Effector memory CD8-positive, alpha-beta T cell (primary cell): ENCODE data around the gene C20orf204.

Experiments
- ATAC-seq: fragments of 150-1000 bp; cut with Tn5 transposase; replicated peaks from 2 replicates; pipeline ENCODE4 v1.10.0; 2021; ENCODE audit warnings: mild to moderate bottlenecking, moderate library complexity
- DNase-seq, 3 experiments: peaks; one replicate each; pipeline ENCODE4 v3.0.0; 2021
- H3K27ac Mint-ChIP-seq, 2 donors: one replicate each; pipeline ENCODE4 v1.8.0; 2022; ENCODE audit warnings: mild to moderate bottlenecking in 2 of 2, mixed read lengths in 2 of 2, moderate library complexity in 2 of 2
- H3K27me3 Mint-ChIP-seq, 2 donors: one replicate each; pipeline ENCODE4 v1.8.0; 2022; ENCODE audit warnings: mixed read lengths in 2 of 2
- H3K36me3 Mint-ChIP-seq: one replicate; pipeline ENCODE4 v1.8.0; 2022; ENCODE audit warnings: mild to moderate bottlenecking, moderate library complexity, mixed read lengths; ENCODE audit not compliant: insufficient read depth
- H3K4me1 Mint-ChIP-seq, 2 donors: one replicate each; pipeline ENCODE4 v1.8.0; 2022; ENCODE audit warnings: low read depth in 2 of 2, mixed read lengths in 2 of 2
- H3K4me3 Mint-ChIP-seq, 2 donors: one replicate each; pipeline ENCODE4 v1.8.0; 2022; ENCODE audit warnings: mild to moderate bottlenecking in 2 of 2, mixed read lengths in 2 of 2, moderate library complexity in 2 of 2
- H3K9me3 Mint-ChIP-seq, 2 donors: one replicate each; pipeline ENCODE4 v1.8.0; 2022; ENCODE audit warnings: mixed read lengths in 2 of 2

Gene C20orf204

DNA sequence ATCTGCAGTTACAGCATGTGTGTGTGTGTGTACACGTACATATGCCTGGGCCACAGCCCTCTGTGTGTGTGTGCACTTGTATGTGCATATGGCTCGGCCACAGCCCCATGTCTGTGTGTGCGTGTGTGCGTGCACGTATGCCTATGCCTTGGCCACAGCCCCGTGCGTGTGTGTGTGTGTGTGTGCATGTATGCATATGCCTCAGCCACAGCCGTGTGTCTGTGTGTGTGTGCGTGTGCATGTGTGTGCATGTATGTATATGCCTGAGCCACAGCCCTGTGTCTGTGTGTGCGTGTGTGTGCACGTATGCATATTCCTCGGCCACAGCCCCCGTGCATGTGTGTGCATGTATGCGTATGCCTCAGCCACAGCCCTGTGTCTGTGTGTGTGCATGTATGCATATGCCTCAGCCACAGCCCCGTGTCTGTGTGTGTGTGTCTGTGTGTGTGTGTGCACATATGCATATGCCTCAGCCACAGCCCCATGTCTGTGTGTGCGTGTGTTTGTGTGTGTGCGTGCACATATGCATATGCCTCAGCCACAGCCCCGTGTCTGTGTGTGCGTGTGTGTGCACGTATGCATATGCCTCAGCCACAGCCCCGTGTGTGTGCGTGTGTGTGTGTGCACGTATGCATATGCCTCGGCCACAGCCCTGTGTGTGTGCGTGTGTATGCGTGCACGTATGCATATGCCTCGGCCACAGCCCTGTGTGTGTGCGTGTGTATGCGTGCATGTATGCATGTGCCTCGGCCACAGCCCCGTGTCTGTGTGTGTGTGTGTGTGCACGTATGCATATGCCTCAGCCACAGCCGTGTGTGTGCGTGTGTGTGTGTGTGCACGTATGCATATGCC lies 14.6 kb upstream of the C20orf204 start:
- H3K4me1 Mint-ChIP-seq = peaks cover 0 to 2% of the 10 kb centered on the region in 2 donors
- no peak overlapping the region for H3K4me3 Mint-ChIP-seq
- H3K27me3 Mint-ChIP-seq = no peaks in the 10 kb centered on the region
- peaks cover 78% of the 10 kb centered on the region for H3K36me3 Mint-ChIP-seq
- no peak for ATAC-seq
- no peak overlapping the region for H3K27ac Mint-ChIP-seq
- H3K9me3 Mint-ChIP-seq = no peaks in the 10 kb centered on the region
- DNase-seq = no peak

DNA sequence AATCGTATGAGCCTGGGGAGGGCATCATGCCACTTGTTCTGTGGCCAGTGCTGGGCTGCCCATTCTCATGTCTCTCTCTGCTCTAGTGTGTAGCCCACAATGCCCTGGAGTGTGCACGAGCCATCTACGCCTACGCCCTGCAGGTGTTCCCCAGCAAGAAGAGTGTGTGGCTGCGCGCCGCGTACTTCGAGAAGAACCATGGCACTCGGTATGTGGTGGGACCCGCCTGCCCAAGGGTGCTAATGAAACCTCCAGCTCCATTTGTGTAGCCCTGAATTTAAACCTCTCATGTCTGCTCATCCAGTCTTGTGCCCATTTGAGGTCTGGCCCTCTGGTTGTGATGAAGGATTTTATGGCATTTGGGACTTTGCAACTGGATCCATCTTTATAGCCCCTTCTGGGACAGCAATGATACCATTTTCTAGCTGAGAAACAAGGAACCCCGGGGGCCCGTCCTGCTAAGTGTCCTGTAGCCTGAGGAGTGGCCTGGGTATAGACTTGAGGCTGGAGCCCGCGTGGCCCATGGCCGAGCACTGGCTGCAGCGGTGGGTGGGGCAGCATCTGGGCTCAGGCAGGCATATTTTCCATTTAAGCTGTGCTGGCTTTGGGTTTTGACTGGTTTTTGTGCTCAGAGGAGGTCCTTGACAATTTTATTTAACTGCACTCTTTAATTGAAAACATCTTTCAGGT lies 13.2 kb upstream of the C20orf204 start:
- no peak for ATAC-seq
- Mint-ChIP-seq H3K27me3 (no peaks in the 10 kb centered on the region), H3K4me3 (no peak overlapping the region), H3K4me1 (peaks cover 0 to 2% of the 10 kb centered on the region in 2 donors), H3K9me3 (no peaks in the 10 kb centered on the region), H3K27ac (no peak overlapping the region), H3K36me3 (peaks cover 83% of the 10 kb centered on the region)
- DNase-seq = no peak

DNA sequence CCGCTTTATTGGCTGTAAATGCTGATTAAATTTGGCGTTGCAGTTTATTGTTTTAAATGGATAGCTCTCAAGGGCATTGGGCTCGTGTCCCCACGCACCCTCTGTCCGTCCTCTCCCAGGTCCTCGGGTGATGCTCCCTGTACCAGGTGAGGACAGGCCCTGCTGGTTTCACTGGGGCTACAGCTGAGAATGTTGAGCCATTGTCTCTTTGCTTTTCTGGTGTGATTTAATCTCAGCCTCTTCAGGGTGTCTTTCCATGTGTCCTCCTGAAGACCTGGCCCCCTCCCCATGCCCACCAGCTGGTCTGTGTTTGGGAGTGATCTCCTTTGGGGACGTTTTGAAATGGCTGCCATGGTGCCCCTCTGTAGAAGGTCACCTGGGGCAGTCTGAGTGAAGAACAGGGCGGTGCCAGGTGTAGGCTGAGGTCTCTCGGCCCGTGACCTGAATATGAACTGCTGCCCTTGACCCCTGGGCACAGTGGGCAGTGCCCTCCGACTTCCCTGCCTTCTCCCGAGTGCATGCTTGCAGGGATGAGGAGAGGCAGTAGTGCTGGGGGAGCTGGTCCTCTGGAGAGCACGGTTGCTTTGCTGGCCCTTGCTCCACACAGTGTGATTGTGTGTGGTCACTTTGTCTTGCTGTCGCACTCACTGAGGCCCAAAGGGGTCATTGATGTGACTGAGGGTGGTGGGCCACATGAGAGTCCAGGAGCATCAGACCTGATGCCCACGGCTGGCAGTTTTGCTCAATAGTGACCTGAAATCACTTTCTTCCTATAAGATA lies 12.4 kb upstream of the C20orf204 start:
- Mint-ChIP-seq H3K27me3 (no peaks in the 10 kb centered on the region), H3K36me3 (peaks cover 83% of the 10 kb centered on the region), H3K4me1 (peaks cover 0 to 2% of the 10 kb centered on the region in 2 donors), H3K9me3 (no peaks in the 10 kb centered on the region), H3K27ac (no peak overlapping the region), H3K4me3 (no peak overlapping the region)
- DNase-seq (no peak), ATAC-seq (no peak)

DNA sequence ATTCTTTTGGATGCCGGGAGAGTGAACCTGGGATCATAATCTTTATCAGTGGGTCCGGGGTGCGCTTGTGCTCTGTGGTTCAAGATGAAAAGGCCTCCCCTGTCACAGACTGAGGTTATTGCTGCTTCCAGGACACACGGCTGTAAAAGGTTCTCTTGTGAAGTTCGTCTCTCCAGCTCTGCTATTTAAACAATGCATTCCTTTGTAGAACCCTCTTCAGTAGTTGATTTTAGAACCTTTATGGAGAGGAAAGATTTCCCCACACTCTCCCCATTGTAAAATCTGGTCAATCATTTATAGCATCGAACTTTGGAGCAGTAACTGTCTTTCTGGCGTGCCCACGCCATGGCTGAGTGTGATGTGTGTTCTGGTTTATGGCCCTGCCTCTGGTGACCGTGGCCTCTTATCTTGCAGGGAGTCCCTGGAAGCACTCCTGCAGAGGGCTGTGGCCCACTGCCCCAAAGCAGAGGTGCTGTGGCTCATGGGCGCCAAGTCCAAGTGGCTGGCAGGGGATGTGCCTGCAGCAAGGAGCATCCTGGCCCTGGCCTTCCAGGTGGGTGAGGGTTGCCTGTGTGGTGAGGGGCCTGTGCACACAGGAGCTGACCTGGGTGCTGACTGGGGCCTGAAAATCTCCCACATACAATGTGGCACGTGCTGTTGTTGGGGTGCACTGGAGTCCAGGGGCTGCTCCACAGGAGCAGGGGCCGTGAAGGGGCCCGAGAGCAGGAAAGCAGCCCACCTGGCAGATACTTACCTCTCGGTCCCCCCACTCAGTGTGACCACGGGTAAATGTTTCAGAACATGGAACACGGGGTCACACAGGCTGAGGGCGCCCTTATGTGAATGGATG lies 11.6 kb upstream of the C20orf204 start:
- DNase-seq (no peak), ATAC-seq (no peak)
- H3K27me3 Mint-ChIP-seq = no peaks in the 10 kb centered on the region
- H3K4me3 Mint-ChIP-seq = no peak overlapping the region
- H3K36me3 Mint-ChIP-seq = peaks cover 81% of the 10 kb centered on the region
- peaks cover 0 to 2% of the 10 kb centered on the region in 2 donors for H3K4me1 Mint-ChIP-seq
- H3K27ac Mint-ChIP-seq = peak overlapping the region in 1 of 2 donors; percentile 23
- H3K9me3 Mint-ChIP-seq = no peaks in the 10 kb centered on the region

DNA sequence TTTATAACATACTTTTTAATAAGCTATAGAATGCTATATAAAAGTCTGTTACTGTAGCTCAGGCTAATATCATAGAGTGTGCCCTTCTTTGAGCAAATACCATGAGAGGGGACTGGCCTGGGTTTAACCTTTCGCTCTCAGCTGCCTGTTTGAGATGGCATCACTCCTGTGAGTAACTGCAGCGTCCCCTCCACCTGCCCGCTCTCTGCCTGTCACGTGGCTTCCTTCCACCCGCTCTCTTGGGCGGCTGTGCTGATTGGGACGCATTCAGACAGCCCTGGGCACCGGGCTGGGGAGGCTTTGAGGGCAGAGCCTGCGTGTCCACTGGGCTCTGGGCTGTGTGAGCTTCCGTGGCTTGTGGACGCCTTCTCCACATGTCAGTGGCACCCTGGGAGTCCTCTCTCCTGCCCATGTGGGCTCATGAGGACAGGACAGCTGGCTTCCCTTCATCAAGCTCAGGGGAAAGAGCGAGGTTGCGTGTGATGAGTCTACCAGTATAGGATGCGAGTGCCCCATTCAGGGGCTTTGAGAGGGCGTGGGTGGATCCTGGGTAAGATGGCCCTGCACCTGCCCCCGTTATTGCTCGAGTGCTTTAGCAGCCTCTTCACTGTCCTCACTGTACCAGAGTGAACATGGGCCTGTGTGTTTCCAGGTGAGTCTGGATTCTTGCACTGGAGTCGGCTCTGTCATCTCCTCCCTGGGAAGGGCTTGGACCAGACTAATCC lies 10.7 kb upstream of the C20orf204 start:
- Mint-ChIP-seq H3K27me3 (no peaks in the 10 kb centered on the region), H3K27ac (no peak overlapping the region), H3K4me1 (no peaks in the 10 kb centered on the region), H3K36me3 (peaks cover 81% of the 10 kb centered on the region), H3K4me3 (no peak overlapping the region), H3K9me3 (no peaks in the 10 kb centered on the region)
- ATAC-seq = no peak
- no peak for DNase-seq

DNA sequence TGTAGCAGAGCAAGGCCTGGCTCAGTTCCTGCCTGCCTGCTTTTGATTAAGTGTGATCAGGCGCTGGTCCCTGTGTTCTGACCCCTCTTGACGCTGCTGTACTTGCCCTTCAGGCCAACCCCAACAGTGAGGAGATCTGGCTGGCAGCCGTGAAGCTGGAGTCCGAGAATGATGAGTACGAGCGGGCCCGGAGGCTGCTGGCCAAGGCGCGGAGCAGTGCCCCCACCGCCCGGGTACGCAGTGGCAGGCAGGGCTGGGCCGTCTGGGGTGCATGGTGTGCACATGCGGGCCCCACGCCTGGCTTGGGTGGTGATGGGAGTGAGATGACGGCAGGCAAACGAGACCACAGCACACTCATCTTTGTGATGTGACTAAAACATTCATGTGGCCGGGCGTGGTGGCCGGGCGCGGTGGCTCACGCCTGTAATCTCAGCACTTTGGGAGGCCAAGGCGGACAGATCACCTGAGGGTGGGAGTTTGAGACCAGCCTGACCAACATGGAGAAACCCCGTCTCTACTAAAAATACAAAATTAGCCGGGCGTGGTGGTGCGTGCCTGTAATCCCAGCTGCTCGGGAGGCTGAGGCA lies 10.1 kb upstream of the C20orf204 start:
- no peak for ATAC-seq

DNA sequence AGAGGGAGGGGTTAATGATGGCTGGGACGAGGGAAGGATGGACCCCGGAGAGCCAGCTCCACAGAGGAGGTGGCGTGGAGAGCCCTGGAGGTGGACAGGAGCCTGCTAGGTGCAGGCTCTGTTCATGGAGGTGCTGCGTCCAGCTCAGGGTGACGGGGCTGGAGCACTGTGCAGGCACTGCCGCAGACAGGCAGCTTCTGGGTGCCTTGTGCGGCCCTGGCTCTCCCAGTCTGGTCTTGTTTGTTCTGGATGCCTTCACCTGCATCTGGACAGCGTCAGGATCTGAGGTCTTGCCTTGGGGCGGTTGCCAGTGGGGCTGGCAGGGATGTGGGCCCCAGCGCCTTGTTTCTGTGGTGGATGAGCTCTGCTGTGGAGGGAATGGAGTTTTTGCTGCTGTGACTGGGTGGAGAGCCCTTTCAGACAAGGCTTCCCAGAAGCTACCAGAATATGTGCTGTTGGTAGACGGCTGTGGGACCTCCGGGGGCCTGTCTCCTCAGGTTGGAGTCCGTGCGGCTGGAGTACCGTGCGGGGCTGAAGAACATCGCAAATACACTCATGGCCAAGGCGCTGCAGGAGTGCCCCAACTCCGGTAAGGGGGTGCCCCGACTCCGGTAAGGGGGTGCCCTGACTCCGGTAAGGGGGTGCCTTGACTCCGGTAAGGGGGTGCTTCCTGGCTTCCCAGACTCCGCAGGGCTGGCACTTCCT lies 7.8 kb upstream of the C20orf204 start:
- H3K4me3 Mint-ChIP-seq = no peak overlapping the region
- DNase-seq (no peak), ATAC-seq (no peak)
- H3K9me3 Mint-ChIP-seq = no peaks in the 10 kb centered on the region
- no peak overlapping the region for H3K27ac Mint-ChIP-seq
- peaks cover 94% of the 10 kb centered on the region for H3K36me3 Mint-ChIP-seq
- H3K4me1 Mint-ChIP-seq = peaks cover 0 to 4% of the 10 kb centered on the region in 2 donors
- H3K27me3 Mint-ChIP-seq = no peaks in the 10 kb centered on the region

More for the DNA sequence above, 10.1 kb upstream of the C20orf204 start:
- DNase-seq = no peak
- no peak overlapping the region for H3K4me3 Mint-ChIP-seq
- no peaks in the 10 kb centered on the region for H3K27me3 Mint-ChIP-seq
- no peaks in the 10 kb centered on the region for H3K4me1 Mint-ChIP-seq
- no peak overlapping the region for H3K27ac Mint-ChIP-seq
- peaks cover 86% of the 10 kb centered on the region for H3K36me3 Mint-ChIP-seq
- H3K9me3 Mint-ChIP-seq = no peaks in the 10 kb centered on the region

DNA sequence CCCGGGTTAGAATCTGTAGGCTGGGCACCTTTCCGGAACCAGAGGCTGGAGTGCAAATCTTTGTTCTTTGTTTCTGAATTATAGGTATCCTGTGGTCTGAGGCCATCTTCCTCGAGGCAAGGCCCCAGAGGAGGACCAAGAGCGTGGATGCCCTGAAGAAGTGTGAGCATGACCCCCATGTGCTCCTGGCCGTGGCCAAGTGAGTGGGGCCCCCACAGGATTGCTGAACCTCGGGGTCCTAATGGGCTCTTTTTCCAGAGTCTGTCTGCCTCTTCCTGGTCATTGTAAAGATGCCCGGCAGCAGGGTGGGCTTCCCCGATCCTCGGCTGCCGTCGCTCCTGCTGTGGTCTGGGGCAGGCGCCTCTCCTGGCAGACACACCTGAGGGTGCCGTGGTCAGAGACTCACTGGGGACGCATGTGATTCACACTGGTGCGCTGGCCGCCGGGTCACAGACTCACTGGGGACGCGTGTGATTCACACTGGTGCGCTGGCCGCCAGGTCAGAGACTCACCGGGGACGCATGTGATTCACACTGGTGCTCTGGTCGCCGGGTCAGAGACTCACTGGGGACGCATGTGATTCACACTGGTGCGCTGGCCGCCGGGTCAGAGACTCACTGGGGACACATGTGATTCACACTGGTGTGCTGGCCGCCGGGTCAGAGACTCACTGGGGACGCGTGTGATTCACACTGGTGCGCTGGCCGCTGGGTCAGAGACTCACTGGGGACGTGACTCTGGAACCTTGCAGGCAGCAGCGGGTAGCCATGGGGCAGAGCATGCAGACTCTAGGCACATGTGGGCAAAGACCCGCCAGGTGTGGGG lies 6.5 kb upstream of the C20orf204 start:
- Mint-ChIP-seq H3K27me3 (no peaks in the 10 kb centered on the region), H3K36me3 (peaks cover 90% of the 10 kb centered on the region), H3K27ac (peak overlapping the region; percentile 10 to 76), H3K4me3 (no peak overlapping the region), H3K4me1 (peaks cover 4 to 13% of the 10 kb centered on the region in 2 donors), H3K9me3 (no peaks in the 10 kb centered on the region)
- ATAC-seq = no peak
- DNase-seq = no peak

DNA sequence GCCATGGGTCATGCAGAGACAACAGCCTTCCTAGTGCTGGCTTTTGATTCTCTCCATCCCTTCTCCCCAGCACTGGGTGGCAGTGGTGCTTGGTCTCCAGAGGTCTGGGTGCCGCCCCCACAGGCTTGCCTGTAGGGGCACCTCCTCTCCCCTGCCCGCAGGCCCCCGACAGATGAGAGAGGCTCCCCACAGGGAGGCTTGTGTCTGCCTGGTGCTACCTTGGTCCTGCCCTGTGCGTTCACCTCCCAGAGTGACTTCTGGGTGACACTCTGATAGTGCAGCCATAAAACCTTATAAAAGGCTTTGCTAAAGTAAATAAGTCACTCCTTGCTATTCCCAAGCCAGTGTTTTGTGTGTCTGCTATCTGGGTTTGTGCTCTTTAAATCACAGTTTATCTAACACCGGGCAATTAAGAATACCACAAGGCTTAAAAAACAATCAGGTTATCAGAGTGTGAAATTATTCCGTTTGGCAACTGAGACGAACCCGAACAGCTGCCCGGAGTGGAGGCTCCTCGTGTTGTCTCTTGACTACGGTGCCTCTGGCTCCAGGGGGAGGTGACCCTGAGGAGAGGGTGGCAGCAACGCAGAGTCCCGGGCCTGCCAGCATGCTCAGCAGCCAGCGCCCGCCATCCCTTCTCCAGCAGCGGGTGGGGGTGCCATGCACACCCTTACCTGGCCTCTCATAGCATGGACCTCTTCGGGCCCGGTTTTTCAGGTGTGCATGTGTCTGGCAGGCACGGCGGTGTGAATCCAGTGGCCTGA lies 5.4 kb upstream of the C20orf204 start:
- Mint-ChIP-seq H3K27me3 (no peaks in the 10 kb centered on the region), H3K4me1 (peaks cover 13 to 20% of the 10 kb centered on the region in 2 donors), H3K4me3 (no peak overlapping the region), H3K27ac (peak overlapping the region in 1 of 2 donors; percentile 76), H3K9me3 (no peaks in the 10 kb centered on the region), H3K36me3 (peaks cover 87% of the 10 kb centered on the region)
- no peak for ATAC-seq
- DNase-seq = no peak

DNA sequence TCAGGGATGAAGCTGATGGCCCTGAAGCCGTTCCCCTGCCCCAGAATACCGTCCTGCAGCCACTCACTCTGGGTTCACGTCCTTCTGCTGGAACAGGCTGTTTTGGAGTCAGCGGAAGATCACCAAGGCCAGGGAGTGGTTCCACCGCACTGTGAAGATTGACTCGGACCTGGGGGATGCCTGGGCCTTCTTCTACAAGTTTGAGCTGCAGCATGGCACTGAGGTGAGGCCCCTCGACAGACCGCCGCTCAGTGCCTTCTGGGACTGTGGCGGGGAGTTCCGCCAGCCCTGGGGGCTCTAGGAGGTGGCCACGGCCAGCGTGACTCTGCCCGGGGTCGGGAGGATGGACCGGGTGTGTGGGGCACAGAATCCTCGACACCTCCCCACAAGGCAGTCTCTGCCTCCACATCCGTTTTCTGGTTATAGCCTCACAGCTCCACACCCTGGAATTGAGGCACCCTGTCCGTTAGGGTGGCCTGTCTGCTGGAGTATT lies 4.1 kb upstream of the C20orf204 start:
- no peaks in the 10 kb centered on the region for H3K27me3 Mint-ChIP-seq
- H3K4me3 Mint-ChIP-seq = no peak overlapping the region
- peaks cover 75% of the 10 kb centered on the region for H3K36me3 Mint-ChIP-seq
- DNase-seq (no peak), ATAC-seq (no peak)
- no peaks in the 10 kb centered on the region for H3K9me3 Mint-ChIP-seq
- H3K27ac Mint-ChIP-seq = no peak overlapping the region
- H3K4me1 Mint-ChIP-seq = peaks cover 14 to 26% of the 10 kb centered on the region in 2 donors
